HuH-7 (cell line): ENCODE data around the gene PCDH8.
"Not testable (repeated sequence)": the region's sequence is repeated elsewhere in the genome, so short reads cannot be mapped to it uniquely, and the experiment has no call there.

ENCODE experiments used
- DNase-seq: peaks from one replicate; pipeline ENCODE4 v3.0.0; 2011; ENCODE audit warnings: low spot score

PCDH8 gene

DNA sequence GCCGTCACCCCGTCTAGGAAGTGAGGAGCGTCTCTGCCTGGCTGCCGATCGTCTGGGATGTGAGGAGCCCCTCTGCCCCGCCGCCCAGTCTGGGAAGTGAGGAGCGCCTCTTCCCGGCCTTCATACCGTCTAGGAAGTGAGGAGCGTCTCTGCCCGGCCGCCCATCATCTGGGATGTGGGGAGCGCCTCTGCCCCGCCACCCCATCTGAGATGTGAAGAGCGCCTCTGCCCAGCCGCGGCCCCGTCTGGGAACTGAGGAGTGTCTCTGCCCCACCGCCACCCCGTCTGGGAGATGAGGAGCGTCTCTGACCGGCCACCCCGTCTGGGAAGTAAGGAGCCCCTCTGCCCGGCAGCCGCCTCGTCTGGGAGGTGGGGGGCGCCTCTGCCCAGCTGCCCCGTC lies 30.6 kb downstream of the PCDH8 start:
- not testable (repeated sequence) for DNase-seq

DNA sequence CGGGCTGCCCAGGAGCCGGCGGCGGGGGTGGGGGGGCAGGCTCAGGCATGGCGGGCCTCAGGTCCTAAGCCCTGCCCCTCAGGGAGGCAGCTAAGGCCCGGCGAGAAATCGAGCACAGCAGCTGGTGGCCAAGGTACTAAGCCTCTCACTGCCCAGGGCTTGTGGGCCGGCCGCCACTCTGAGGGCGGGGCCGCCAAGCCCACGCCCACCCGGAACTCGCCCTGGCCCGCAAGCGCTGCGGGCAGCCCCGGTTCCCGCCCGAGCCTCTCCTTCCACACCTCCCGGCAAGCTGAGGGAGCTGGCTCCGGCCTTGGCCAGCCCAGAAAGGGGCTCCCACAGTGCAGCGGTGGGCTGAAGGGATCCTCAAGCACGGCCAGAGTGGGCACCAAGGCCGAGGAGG lies 33.1 kb downstream of the PCDH8 start:
- DNase-seq: no peak

GRCh38 chr13:52812941-52813340 lies 35.5 kb downstream of the PCDH8 start:
- no peak for DNase-seq

- no peak for DNase-seq
Measured at GRCh38 chr13:52811841-52812240, 36.6 kb downstream of the PCDH8 start.

- DNase-seq: no peak
Measured at GRCh38 chr13:52810526-52810925, 37.9 kb downstream of the PCDH8 start.

DNA sequence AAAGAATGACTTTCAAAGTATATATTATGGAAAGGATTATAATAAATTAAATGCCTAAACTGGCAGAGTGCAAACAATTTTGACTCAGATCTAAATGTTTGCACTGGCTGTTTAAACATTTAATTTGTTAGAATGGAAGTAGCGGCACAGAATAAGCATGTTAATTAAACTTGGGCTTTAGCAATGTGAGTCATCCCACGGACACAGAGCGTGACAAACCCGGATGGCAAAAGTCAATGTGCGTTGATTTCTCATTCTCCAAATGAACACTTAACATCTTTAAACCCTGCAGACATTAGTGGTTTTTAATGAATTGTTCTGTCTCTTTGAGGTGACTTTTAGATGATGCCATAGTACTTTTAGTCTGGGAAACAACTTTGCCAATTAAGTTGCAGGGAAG lies 38.4 kb downstream of the PCDH8 start:
- no peak for DNase-seq

DNA sequence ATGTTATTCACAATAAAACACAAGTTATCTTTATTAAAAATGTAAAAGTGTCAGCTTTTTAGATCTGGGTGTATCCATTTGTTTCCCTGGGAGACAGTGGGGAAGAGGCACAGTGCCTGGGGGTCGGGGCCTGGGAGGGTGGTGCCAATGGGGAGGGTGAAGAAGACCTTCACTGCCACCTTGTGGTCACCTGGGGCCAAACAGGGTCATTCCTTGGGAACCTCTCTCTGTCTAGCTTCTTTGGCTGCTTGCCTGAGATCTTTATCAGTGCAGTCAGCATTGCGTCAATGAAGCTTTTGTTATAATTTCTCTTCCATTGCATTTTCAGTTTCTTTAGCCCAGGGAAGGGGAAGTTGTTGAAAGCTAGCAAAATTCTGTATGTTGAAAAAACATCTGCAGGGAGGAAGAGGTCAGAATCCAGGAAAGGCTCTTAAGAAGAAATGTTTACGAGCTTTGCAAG lies 39.1 kb downstream of the PCDH8 start:
- peak; percentile 85 for DNase-seq

GRCh38 chr13:52808842-52809219 lies 39.6 kb downstream of the PCDH8 start:
- no peak for DNase-seq

- DNase-seq: no peak
Measured at GRCh38 chr13:52806029-52806428, 42.4 kb downstream of the PCDH8 start.

- no peak for DNase-seq
Measured at GRCh38 chr13:52804202-52804641, 44.2 kb downstream of the PCDH8 start.

DNA sequence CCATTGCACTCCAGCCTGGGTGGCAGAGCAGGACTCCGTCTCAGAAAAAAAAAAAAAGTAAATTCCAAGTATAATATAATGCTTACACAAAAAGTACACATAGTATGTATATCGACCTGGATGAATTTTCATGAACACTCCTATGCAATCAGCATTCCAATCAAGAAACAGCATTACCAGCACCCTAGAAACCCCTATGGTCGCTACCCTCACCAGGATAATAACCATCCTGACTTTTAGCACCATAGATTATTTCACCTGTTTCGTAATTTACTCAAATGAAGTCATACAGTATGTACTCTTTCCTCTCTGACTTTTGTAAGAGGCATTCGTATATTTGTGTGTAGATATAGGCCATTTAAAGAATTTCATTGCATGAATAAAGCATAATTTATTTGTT lies 47.6 kb downstream of the PCDH8 start:
- no peak for DNase-seq

- no peak for DNase-seq
Measured at GRCh38 chr13:52798770-52799430, 49.5 kb downstream of the PCDH8 start.

DNA sequence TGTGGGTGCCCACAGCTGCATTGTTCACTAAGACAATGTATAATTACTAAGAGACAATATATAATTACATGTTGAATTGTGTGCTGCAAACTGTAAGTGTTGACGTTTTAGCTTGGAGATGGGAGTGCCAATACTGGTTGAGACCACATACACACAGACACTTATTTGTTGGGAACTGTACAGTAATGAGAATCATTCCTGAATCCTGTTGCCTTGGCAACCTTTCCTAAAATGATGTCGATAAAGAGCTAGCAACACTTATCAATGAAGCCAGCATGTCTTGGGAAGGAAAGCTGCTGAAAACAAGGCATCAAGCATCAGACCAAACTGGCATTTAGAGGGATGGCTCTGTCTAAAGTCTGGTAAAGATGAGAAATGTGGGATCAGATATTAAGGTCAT lies 51.3 kb downstream of the PCDH8 start:
- DNase-seq: no peak

- DNase-seq: no peak
Measured at GRCh38 chr13:52794589-52794988, 53.9 kb downstream of the PCDH8 start.

DNA sequence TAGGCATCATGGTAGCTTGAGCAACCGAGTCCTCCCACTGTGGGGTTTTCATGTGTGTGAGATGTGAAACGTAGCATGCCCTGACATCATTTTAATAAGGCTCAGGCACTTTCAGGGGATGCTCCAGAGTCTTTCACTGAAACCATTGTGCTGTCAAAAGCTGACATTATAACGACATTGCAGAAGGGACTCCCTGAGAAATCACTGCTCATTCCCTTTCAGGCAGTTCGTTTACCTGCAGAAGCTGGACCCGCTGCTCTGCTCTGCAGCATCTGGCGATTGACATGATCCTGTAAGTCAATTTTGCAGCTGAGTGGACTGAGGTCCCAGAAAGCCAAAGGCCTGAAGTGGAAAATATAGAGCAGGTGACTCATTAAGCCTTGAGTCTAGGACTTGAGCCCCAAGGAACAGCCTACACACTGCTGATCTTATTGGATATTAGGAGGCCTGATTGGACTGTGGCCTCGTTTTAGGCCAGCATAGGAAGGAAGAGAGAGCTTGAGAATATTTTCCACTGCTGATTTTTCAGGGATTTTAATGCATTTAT lies 54.9 kb downstream of the PCDH8 start:
- DNase-seq: no peak
